Mesendoderm (in vitro differentiated cells): ENCODE data around the gene KIAA2012.

Experiments
- DNase-seq: peaks from one replicate; pipeline ENCODE4 v3.0.0; 2013
- H2AK5ac ChIP-seq: 2 replicates; pipeline ENCODE4 v1.6.1; 2013; ENCODE audit warnings: low read length, inconsistent platforms
- H2BK120ac ChIP-seq: 2 replicates; pipeline ENCODE4 v1.6.1; 2013; ENCODE audit warnings: low read depth, mild to moderate bottlenecking, low read length, moderate library complexity, mixed read lengths
- H2BK15ac ChIP-seq: replicated peaks from 2 replicates; pipeline ENCODE4 v1.6.1; 2013; ENCODE audit warnings: low read depth, mild to moderate bottlenecking, moderate library complexity
- H2BK5ac ChIP-seq: 2 replicates; pipeline ENCODE4 v1.6.1; 2013; ENCODE audit warnings: low read length, inconsistent platforms
- H3K18ac ChIP-seq: 2 replicates; pipeline ENCODE4 v1.6.1; 2013; ENCODE audit warnings: mild to moderate bottlenecking, low read length, mixed read lengths
- H3K23ac ChIP-seq: one replicate; pipeline ENCODE4 v1.6.1; 2013; ENCODE audit warnings: low read length
- H3K27ac ChIP-seq: 2 replicates; pipeline ENCODE4 v1.5.1; 2013; ENCODE audit warnings: low read depth, mild to moderate bottlenecking, inconsistent platforms, low read length, moderate library complexity
- H3K27me3 ChIP-seq: 2 replicates; pipeline ENCODE4 v1.6.1; 2013; ENCODE audit warnings: low read length, control low read depth, mild to moderate bottlenecking, inconsistent platforms; ENCODE audit not compliant: insufficient read depth, poor library complexity
- H3K36me3 ChIP-seq: 2 replicates; pipeline ENCODE4 v1.6.1; 2013; ENCODE audit warnings: low read length, inconsistent platforms; ENCODE audit not compliant: control insufficient read depth, insufficient read depth
- H3K4ac ChIP-seq: one replicate; pipeline ENCODE4 v1.6.1; 2013; ENCODE audit warnings: low read depth, mild to moderate bottlenecking, low read length, moderate library complexity
- H3K4me1 ChIP-seq: 2 replicates; pipeline ENCODE4 v1.6.1; 2013; ENCODE audit warnings: low read depth, low read length, inconsistent platforms; ENCODE audit not compliant: control insufficient read depth
- H3K4me2 ChIP-seq: 2 replicates; pipeline ENCODE4 v1.6.1; 2013; ENCODE audit warnings: low read length
- H3K4me3 ChIP-seq: 2 replicates; pipeline ENCODE4 v1.5.1; 2013; ENCODE audit warnings: mild to moderate bottlenecking, low read length
- H3K56ac ChIP-seq: one replicate; pipeline ENCODE4 v1.6.1; 2013; ENCODE audit warnings: low read length
- H3K79me1 ChIP-seq: 2 replicates; pipeline ENCODE4 v1.6.1; 2013; ENCODE audit warnings: low read length, inconsistent platforms
- H3K79me2 ChIP-seq: 2 replicates; pipeline ENCODE4 v1.6.1; 2013; ENCODE audit warnings: mild to moderate bottlenecking, low read length; ENCODE audit not compliant: control insufficient read depth, insufficient read depth
- H3K9ac ChIP-seq: 2 replicates; pipeline ENCODE4 v1.6.1; 2013; ENCODE audit warnings: low read length, inconsistent platforms
- H4K5ac ChIP-seq: one replicate; pipeline ENCODE4 v1.6.1; 2013; ENCODE audit warnings: low read length
- H4K8ac ChIP-seq: one replicate; pipeline ENCODE4 v1.6.1; 2013; ENCODE audit warnings: low read depth, mild to moderate bottlenecking, control low read depth, low read length, moderate library complexity
- whole genome bisulfite sequencing: extraction: QIAGEN DNeasy Blood & Tissue Kit; methylation state at CpG from one replicate; pipeline ENCODE4 v1.1.7; 2013; ENCODE audit warnings: low lambda C conversion rate, missing lambda C conversion rate; ENCODE audit not compliant: insufficient coverage; ENCODE audit errors: extremely low coverage; 5-methylcytosine and 5-hydroxymethylcytosine counted together

Gene KIAA2012

GRCh38 chr2:202149155-202149762 is 76.2 kb downstream of the KIAA2012 start:
- H3K36me3 ChIP-seq: no peaks in the 10 kb centered on the region
- H4K5ac ChIP-seq: peak overlapping the region; percentile 50
- no peak overlapping the region for H2BK15ac ChIP-seq
- no peak overlapping the region for H3K4ac ChIP-seq
- H3K4me1 ChIP-seq: peaks cover 18% of the 10 kb centered on the region
- peak overlapping the region; percentile 24 for H3K9ac ChIP-seq
- H2AK5ac ChIP-seq: no peak overlapping the region
- no peaks in the 10 kb centered on the region for H3K79me2 ChIP-seq
- peak overlapping the region; percentile 87 for H3K27ac ChIP-seq
- no peak overlapping the region for H4K8ac ChIP-seq
- H3K4me3 ChIP-seq: no peak overlapping the region
- H3K79me1 ChIP-seq: no peaks in the 10 kb centered on the region
- H3K27me3 ChIP-seq: no peaks in the 10 kb centered on the region
- H3K23ac ChIP-seq: no peak overlapping the region
- peak overlapping the region; percentile 29 for H3K18ac ChIP-seq
- WGBS: no CpG with 5 or more reads among the region's 13 CpGs
- peak; percentile 77 for DNase-seq
- H3K56ac ChIP-seq: peak overlapping the region; percentile 77
- peak overlapping the region; percentile 82 for H2BK120ac ChIP-seq
- H2BK5ac ChIP-seq: peak overlapping the region; percentile 18
- no peak overlapping the region for H3K4me2 ChIP-seq

DNA sequence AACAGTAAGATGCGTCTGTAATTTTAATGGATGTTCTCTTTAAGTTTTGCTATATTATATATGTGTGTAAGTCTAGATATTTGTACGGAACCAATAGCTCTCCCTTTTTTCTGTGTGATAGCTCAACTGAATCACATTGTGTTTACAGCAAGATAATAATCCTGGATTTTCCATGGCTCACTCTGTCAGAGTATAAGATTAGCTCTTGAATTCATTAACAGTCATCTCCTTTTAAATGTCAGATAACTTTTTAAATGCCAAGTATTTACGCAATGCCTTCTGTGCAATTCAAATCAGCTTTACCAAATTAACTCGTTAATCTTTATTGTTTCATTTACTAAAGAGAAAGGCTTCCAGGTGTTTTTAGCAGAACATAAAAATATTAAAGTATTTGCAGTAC is 76.9 kb downstream of the KIAA2012 start:
- no peak for DNase-seq
- Histone ChIP-seq H3K79me1 (no peaks in the 10 kb centered on the region), H3K9ac (no peak overlapping the region), H4K8ac (no peak overlapping the region), H3K27me3 (no peaks in the 10 kb centered on the region), H3K23ac (no peak overlapping the region), H3K36me3 (no peaks in the 10 kb centered on the region), H3K4ac (no peak overlapping the region), H2BK120ac (no peak overlapping the region), H3K4me3 (no peak overlapping the region), H2BK5ac (no peak overlapping the region), H3K18ac (no peak overlapping the region), H3K56ac (no peak overlapping the region), H3K4me2 (no peak overlapping the region), H3K79me2 (no peaks in the 10 kb centered on the region), H3K4me1 (peaks cover 16% of the 10 kb centered on the region), H2BK15ac (no peak overlapping the region), H3K27ac (no peak overlapping the region), H2AK5ac (no peak overlapping the region), H4K5ac (no peak overlapping the region)
- WGBS: no CpG with 5 or more reads among the region's 4 CpGs

- no peaks in the 10 kb centered on the region for H3K27me3 ChIP-seq
- H3K36me3 ChIP-seq: no peaks in the 10 kb centered on the region
- H2AK5ac ChIP-seq: no peak overlapping the region
- no peak overlapping the region for H4K8ac ChIP-seq
- H4K5ac ChIP-seq: no peak overlapping the region
- H3K4me1 ChIP-seq: peaks cover 12% of the 10 kb centered on the region
- H3K9ac ChIP-seq: no peak overlapping the region
- H3K27ac ChIP-seq: no peak overlapping the region
- no peak overlapping the region for H3K23ac ChIP-seq
- H2BK120ac ChIP-seq: no peak overlapping the region
- no peak overlapping the region for H3K18ac ChIP-seq
- no peak for DNase-seq
- 100% methylated on average over 1 of the region's 5 CpGs for WGBS
- no peaks in the 10 kb centered on the region for H3K79me1 ChIP-seq
- no peak overlapping the region for H2BK15ac ChIP-seq
- no peak overlapping the region for H2BK5ac ChIP-seq
- no peak overlapping the region for H3K56ac ChIP-seq
- H3K79me2 ChIP-seq: no peaks in the 10 kb centered on the region
- H3K4me3 ChIP-seq: no peak overlapping the region
- no peak overlapping the region for H3K4me2 ChIP-seq
- H3K4ac ChIP-seq: no peak overlapping the region
Observed at GRCh38 chr2:202152104-202152715, 79.2 kb downstream of the KIAA2012 start.

GRCh38 chr2:202154613-202155012 is 81.6 kb downstream of the KIAA2012 start:
- no peak overlapping the region for H3K18ac ChIP-seq
- H4K5ac ChIP-seq: no peak overlapping the region
- H3K23ac ChIP-seq: no peak overlapping the region
- H3K4me3 ChIP-seq: no peak overlapping the region
- no peaks in the 10 kb centered on the region for H3K27me3 ChIP-seq
- no peak for DNase-seq
- H3K4ac ChIP-seq: no peak overlapping the region
- H3K4me2 ChIP-seq: no peak overlapping the region
- no peak overlapping the region for H3K9ac ChIP-seq
- no peaks in the 10 kb centered on the region for H3K79me2 ChIP-seq
- H3K36me3 ChIP-seq: no peaks in the 10 kb centered on the region
- no peak overlapping the region for H2AK5ac ChIP-seq
- no peak overlapping the region for H2BK15ac ChIP-seq
- H4K8ac ChIP-seq: no peak overlapping the region
- H3K27ac ChIP-seq: no peak overlapping the region
- WGBS: no CpG with 5 or more reads among the region's 9 CpGs
- peaks cover 1% of the 10 kb centered on the region for H3K4me1 ChIP-seq
- no peak overlapping the region for H2BK120ac ChIP-seq
- H3K79me1 ChIP-seq: no peaks in the 10 kb centered on the region
- no peak overlapping the region for H3K56ac ChIP-seq
- no peak overlapping the region for H2BK5ac ChIP-seq

- DNase-seq: no peak
- Histone ChIP-seq H2AK5ac (peak overlapping the region; percentile 33), H3K27ac (no peak overlapping the region), H3K4me1 (no peaks in the 10 kb centered on the region), H4K8ac (no peak overlapping the region), H2BK15ac (no peak overlapping the region), H4K5ac (no peak overlapping the region), H3K56ac (no peak overlapping the region), H3K23ac (no peak overlapping the region), H2BK120ac (no peak overlapping the region), H3K36me3 (no peaks in the 10 kb centered on the region), H3K4me3 (no peak overlapping the region), H3K18ac (no peak overlapping the region), H3K27me3 (no peaks in the 10 kb centered on the region), H2BK5ac (no peak overlapping the region), H3K9ac (no peak overlapping the region), H3K79me2 (no peaks in the 10 kb centered on the region), H3K79me1 (no peaks in the 10 kb centered on the region), H3K4ac (no peak overlapping the region), H3K4me2 (no peak overlapping the region)
- no CpG with 5 or more reads among the region's 4 CpGs for WGBS
Observed at GRCh38 chr2:202157211-202157990, 84.3 kb downstream of the KIAA2012 start.
